Measurements from ENCODE around the gene STING1. TPM values are rescaled to one million over a fixed set of nuclear protein-coding genes. Genes with fewer than 3 reads are reported as not detected.
A peak's percentile ranks its signal among the peaks of the same experiment; 100 is the strongest.
"Not testable (repeated sequence)": the region's sequence is repeated elsewhere in the genome, so short reads cannot be mapped to it uniquely, and the experiment has no call there.

Gene STING1
- total RNA-seq, 1 donor from 2014 or later = 1.1 TPM

- Mint-ChIP-seq H3K27me3 (no peaks in the 10 kb centered on the region), H3K4me1 (peaks cover 23% of the 10 kb centered on the region), H3K27ac (no peak overlapping the region), H3K4me3 (no peak overlapping the region), H3K9me3 (no peaks in the 10 kb centered on the region), H3K36me3 (ENCODE audit: low read depth) (no peaks in the 10 kb centered on the region)
- ChIA-PET POLR2A (interaction anchor here (1.1 kb wide), 1 partner anchor 105 kb away, joined by 3 read pairs; no protein-coding TSS in a partner anchor), CTCF (interaction anchor here (0.9 to 10.6 kb wide), 4 partner anchors 33 to 226 kb away, joined by 3 to 131 read pairs (median 5); partner anchors contain the start of genes SPATA24 and STING1)
- no peak for ATAC-seq (ENCODE audit: low read depth)
- TF ChIP-seq CTCF (IDR thresholded peaks at IDR 0.05) = no peak
- intact Hi-C loops (cut with micrococcal nuclease) = loop anchor here (10.0 kb wide), 1 partner anchor 330 kb away; no protein-coding TSS in a partner anchor
- DNase-seq = no peak
These were observed 31.9 kb upstream of the STING1 start for GRCh38 chr5:139514486-139514856.

GRCh38 chr5:139513852-139514485 lies 31.4 kb upstream of the STING1 start:
- DNase-seq (no peak), ATAC-seq (ENCODE audit: low read depth) (no peak)
- intact Hi-C loops (cut with micrococcal nuclease) = loop anchor here (1.0 to 10.0 kb wide), 6 partner anchors 75 to 331 kb away; partner anchors contain the start of genes DNAJC18 and PAIP2
- H3K27ac Mint-ChIP-seq = no peak overlapping the region
- peaks cover 22% of the 10 kb centered on the region for H3K4me1 Mint-ChIP-seq
- ChIA-PET POLR2A (interaction anchor here (0.7 to 1.2 kb wide), 2 partner anchors 48 to 91 kb away, joined by 5 read pairs; partner anchors contain the start of gene UBE2D2), CTCF (interaction anchor here (0.9 to 10.6 kb wide), 5 partner anchors 32 to 263 kb away, joined by 3 to 131 read pairs (median 4); partner anchors contain the start of genes DNAJC18, SPATA24 and STING1)
- no peak for TF ChIP-seq CTCF (IDR thresholded peaks at IDR 0.05)
- H3K36me3 Mint-ChIP-seq (ENCODE audit: low read depth) = no peaks in the 10 kb centered on the region
- no peaks in the 10 kb centered on the region for H3K9me3 Mint-ChIP-seq
- no peaks in the 10 kb centered on the region for H3K27me3 Mint-ChIP-seq
- H3K4me3 Mint-ChIP-seq = no peak overlapping the region

- peaks cover 17% of the 10 kb centered on the region for H3K4me1 Mint-ChIP-seq
- not testable (repeated sequence) for H3K9me3 Mint-ChIP-seq; H3K4me3 Mint-ChIP-seq; H3K36me3 Mint-ChIP-seq (ENCODE audit: low read depth); H3K27me3 Mint-ChIP-seq; H3K27ac Mint-ChIP-seq
- intact Hi-C loops (cut with micrococcal nuclease) = loop anchor here (1.0 to 10.0 kb wide), 6 partner anchors 74 to 331 kb away; partner anchors contain the start of genes DNAJC18 and PAIP2
- CTCF ChIA-PET = interaction anchor here (0.9 to 10.6 kb wide), 5 partner anchors 32 to 262 kb away, joined by 3 to 131 read pairs (median 4); partner anchors contain the start of genes DNAJC18, SPATA24 and STING1
- ATAC-seq (ENCODE audit: low read depth) (peak; percentile 33), DNase-seq (peak; percentile 34)
- POLR2A ChIA-PET = interaction anchor here (0.7 to 1.2 kb wide), 2 partner anchors 48 to 90 kb away, joined by 5 read pairs; partner anchors contain the start of gene UBE2D2
These were observed 30.9 kb upstream of the STING1 start for GRCh38 chr5:139513434-139513833.

- H3K27me3 Mint-ChIP-seq = no peaks in the 10 kb centered on the region
- ChIA-PET CTCF (interaction anchor here (0.9 to 10.6 kb wide), 4 partner anchors 74 to 262 kb away, joined by 3 to 131 read pairs (median 4); partner anchors contain the start of genes DNAJC18 and SPATA24), POLR2A (interaction anchor here (1.2 kb wide), 1 partner anchor 90 kb away, joined by 5 read pairs; no protein-coding TSS in a partner anchor)
- intact Hi-C loops (cut with micrococcal nuclease) = loop anchor here (1.0 to 10.0 kb wide), 6 partner anchors 74 to 332 kb away; partner anchors contain the start of genes DNAJC18 and PAIP2
- H3K9me3 Mint-ChIP-seq = no peaks in the 10 kb centered on the region
- DNase-seq (no peak), ATAC-seq (ENCODE audit: low read depth) (no peak)
- no peaks in the 10 kb centered on the region for H3K36me3 Mint-ChIP-seq (ENCODE audit: low read depth)
- H3K27ac Mint-ChIP-seq = no peak overlapping the region
- peaks cover 12% of the 10 kb centered on the region for H3K4me1 Mint-ChIP-seq
- TF ChIP-seq CTCF (IDR thresholded peaks at IDR 0.05) = no peak
- H3K4me3 Mint-ChIP-seq = no peak overlapping the region
These were observed 30.3 kb upstream of the STING1 start for GRCh38 chr5:139512786-139513390.

GRCh38 chr5:139504722-139505121 lies 22.2 kb upstream of the STING1 start:
- H3K4me1 Mint-ChIP-seq; DNase-seq; H3K27ac Mint-ChIP-seq; POLR2A ChIA-PET; H3K9me3 Mint-ChIP-seq; H3K27me3 Mint-ChIP-seq; intact Hi-C loops (cut with micrococcal nuclease); H3K4me3 Mint-ChIP-seq; H3K36me3 Mint-ChIP-seq (ENCODE audit: low read depth); ATAC-seq (ENCODE audit: low read depth); CTCF ChIA-PET: not testable (repeated sequence)

GRCh38 chr5:139503879-139504278 lies 21.3 kb upstream of the STING1 start:
- H3K9me3 Mint-ChIP-seq; CTCF ChIA-PET; H3K36me3 Mint-ChIP-seq (ENCODE audit: low read depth); POLR2A ChIA-PET; DNase-seq; intact Hi-C loops (cut with micrococcal nuclease); H3K4me1 Mint-ChIP-seq; ATAC-seq (ENCODE audit: low read depth); H3K4me3 Mint-ChIP-seq; H3K27me3 Mint-ChIP-seq; H3K27ac Mint-ChIP-seq: not testable (repeated sequence)

- H3K27me3 Mint-ChIP-seq; POLR2A ChIA-PET; H3K4me3 Mint-ChIP-seq; DNase-seq; H3K4me1 Mint-ChIP-seq; CTCF ChIA-PET; intact Hi-C loops (cut with micrococcal nuclease); H3K27ac Mint-ChIP-seq; H3K9me3 Mint-ChIP-seq; H3K36me3 Mint-ChIP-seq (ENCODE audit: low read depth); ATAC-seq (ENCODE audit: low read depth): not testable (repeated sequence)
These were observed 20.7 kb upstream of the STING1 start for GRCh38 chr5:139503036-139503817.

Data from activated B cell treated with CpG ODN at 0.5 μM for 24 hours (primary cell).